DOHH2 (cell line): Measurements from ENCODE around the gene GLUD2.
"Not testable (repeated sequence)": the region's sequence is repeated elsewhere in the genome, so short reads cannot be mapped to it uniquely, and the experiment has no call there.

Experiments
- H3F3A ChIP-seq: fragments of 200-600 bp; sonication (generic), shearing (Covaris generic); 2 replicates; pipeline ENCODE4 v1.6.0; 2016; ENCODE audit warnings: antibody characterized with exemption, mild to moderate bottlenecking; ENCODE audit not compliant: control insufficient read depth, insufficient read depth
- H3K27ac ChIP-seq: fragments of 200-600 bp; sonication (generic); 2 replicates; pipeline ENCODE4 v1.5.1; 2014; ENCODE audit warnings: low read depth, mild to moderate bottlenecking, low read length, moderate library complexity
- H3K27me3 ChIP-seq: fragments of 200-600 bp; sonication (generic); 2 replicates; pipeline ENCODE4 v1.6.1; 2014; ENCODE audit warnings: mild to moderate bottlenecking, low read length, mixed read lengths; ENCODE audit not compliant: control insufficient read depth
- H3K36me3 ChIP-seq: fragments of 200-600 bp; sonication (generic); 2 replicates; pipeline ENCODE4 v1.6.1; 2014; ENCODE audit warnings: mild to moderate bottlenecking, low read length, moderate library complexity, mixed read lengths; ENCODE audit not compliant: control insufficient read depth
- H3K4me1 ChIP-seq: fragments of 200-600 bp; sonication (generic); 2 replicates; pipeline ENCODE4 v1.6.1; 2014; ENCODE audit warnings: mild to moderate bottlenecking, low read length, mixed read lengths; ENCODE audit not compliant: control insufficient read depth
- H3K4me2 ChIP-seq: fragments of 200-600 bp; sonication (generic); 2 replicates; pipeline ENCODE4 v1.6.0; 2014; ENCODE audit warnings: mild to moderate bottlenecking, low read length, moderate library complexity
- H3K4me3 ChIP-seq: fragments of 200-600 bp; sonication (generic); 2 replicates; pipeline ENCODE4 v1.5.1; 2014; ENCODE audit warnings: mild to moderate bottlenecking, low read length, mixed read lengths
- H3K79me2 ChIP-seq: fragments of 200-600 bp; sonication (generic); 2 replicates; pipeline ENCODE4 v1.6.1; 2014; ENCODE audit warnings: mild to moderate bottlenecking, low read length, mixed read lengths; ENCODE audit not compliant: control insufficient read depth
- H3K9me2 ChIP-seq: fragments of 200-600 bp; sonication (generic); replicated peaks from 2 replicates; pipeline ENCODE4 v1.6.1; 2014; ENCODE audit warnings: mild to moderate bottlenecking, low read length, mixed read lengths; ENCODE audit not compliant: control insufficient read depth
- H3K9me3 ChIP-seq: fragments of 200-600 bp; sonication (generic); 2 replicates; pipeline ENCODE4 v1.6.1; 2014; ENCODE audit warnings: antibody characterized with exemption, low read length, mixed read lengths; ENCODE audit not compliant: control insufficient read depth, insufficient read depth
- H4K20me1 ChIP-seq: fragments of 200-600 bp; sonication (generic); 2 replicates; pipeline ENCODE4 v1.6.0; 2014; ENCODE audit warnings: low read depth, mild to moderate bottlenecking, antibody characterized with exemption, low read length, moderate library complexity; ENCODE audit not compliant: control insufficient read depth, insufficient read depth
- EZH2phosphoT487 ChIP-seq: fragments of 200-600 bp; sonication (generic); IDR thresholded peaks from 2 replicates; pipeline ENCODE4 v1.6.1; 2017; ENCODE audit warnings: borderline replicate concordance, mild to moderate bottlenecking, antibody characterized with exemption, low read length, moderate library complexity, mixed read lengths
- TF ChIP-seq, protein P1 (sequence below): fragments of 200-600 bp; sonication (generic); IDR thresholded peaks from one replicate; pipeline ENCODE4 v1.5.1; 2014; ENCODE audit warnings: antibody characterized with exemption, mild to moderate bottlenecking, low read depth, low read length; ENCODE audit not compliant: poor library complexity, severe bottlenecking

The GLUD2 gene

DNA sequence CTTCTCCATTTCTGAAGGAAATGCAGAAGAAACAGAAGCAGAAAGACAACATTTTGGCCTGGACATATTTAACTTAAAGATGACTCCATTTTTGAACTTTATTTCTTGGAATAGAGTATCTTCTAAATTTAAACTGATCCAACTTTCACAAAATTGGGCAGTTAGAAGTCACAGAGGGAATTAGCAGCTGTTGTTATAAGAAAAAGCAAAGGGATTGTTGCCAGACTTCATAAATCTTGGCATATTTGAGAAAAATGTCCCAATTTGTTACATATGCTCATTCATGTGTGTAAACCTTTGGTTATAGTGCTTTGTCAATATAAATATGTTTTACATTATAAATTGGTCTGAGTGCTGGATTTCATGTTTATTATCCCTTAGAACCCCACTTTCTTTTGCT is 3.4 kb downstream of the GLUD2 start:
- H4K20me1 ChIP-seq, result no peaks in the 10 kb centered on the region
- H3K79me2 ChIP-seq, result no peaks in the 10 kb centered on the region
- H3K27ac ChIP-seq, result no peak overlapping the region
- no peaks in the 10 kb centered on the region for H3K4me1 ChIP-seq
- no peak for TF ChIP-seq EZH2phosphoT487
- TF ChIP-seq, protein P1, sequence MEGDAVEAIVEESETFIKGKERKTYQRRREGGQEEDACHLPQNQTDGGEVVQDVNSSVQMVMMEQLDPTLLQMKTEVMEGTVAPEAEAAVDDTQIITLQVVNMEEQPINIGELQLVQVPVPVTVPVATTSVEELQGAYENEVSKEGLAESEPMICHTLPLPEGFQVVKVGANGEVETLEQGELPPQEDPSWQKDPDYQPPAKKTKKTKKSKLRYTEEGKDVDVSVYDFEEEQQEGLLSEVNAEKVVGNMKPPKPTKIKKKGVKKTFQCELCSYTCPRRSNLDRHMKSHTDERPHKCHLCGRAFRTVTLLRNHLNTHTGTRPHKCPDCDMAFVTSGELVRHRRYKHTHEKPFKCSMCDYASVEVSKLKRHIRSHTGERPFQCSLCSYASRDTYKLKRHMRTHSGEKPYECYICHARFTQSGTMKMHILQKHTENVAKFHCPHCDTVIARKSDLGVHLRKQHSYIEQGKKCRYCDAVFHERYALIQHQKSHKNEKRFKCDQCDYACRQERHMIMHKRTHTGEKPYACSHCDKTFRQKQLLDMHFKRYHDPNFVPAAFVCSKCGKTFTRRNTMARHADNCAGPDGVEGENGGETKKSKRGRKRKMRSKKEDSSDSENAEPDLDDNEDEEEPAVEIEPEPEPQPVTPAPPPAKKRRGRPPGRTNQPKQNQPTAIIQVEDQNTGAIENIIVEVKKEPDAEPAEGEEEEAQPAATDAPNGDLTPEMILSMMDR, result no peak
- H3K36me3 ChIP-seq, result no peaks in the 10 kb centered on the region
- H3K4me2 ChIP-seq, result no peak overlapping the region
- H3K9me3 ChIP-seq, result no peaks in the 10 kb centered on the region
- no peaks in the 10 kb centered on the region for H3K9me2 ChIP-seq
- H3K27me3 ChIP-seq, result no peaks in the 10 kb centered on the region
- H3K4me3 ChIP-seq, result no peak overlapping the region
- no peaks in the 10 kb centered on the region for H3F3A ChIP-seq

DNA sequence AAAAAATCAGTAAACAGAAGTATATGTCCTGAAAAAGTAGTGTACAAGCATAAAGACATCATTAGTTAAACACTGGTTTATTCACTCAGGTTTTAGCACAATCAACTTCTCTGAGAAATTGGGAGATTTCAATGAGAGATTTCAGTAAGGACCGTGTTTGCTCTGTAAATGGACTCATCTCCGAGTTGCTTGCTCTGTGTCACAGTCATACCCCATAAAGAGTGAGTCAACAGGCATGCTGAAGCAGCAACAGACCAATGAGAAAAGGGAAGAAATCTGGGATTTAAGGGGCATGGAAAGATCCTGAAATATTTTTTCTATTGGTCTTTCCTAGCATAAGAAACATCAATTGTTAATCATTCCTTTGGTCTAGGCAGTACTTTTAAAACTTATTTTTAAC is 4.7 kb downstream of the GLUD2 start:
- no peaks in the 10 kb centered on the region for H3K9me2 ChIP-seq
- no peaks in the 10 kb centered on the region for H3F3A ChIP-seq
- no peaks in the 10 kb centered on the region for H3K27me3 ChIP-seq
- no peak overlapping the region for H3K27ac ChIP-seq
- H3K9me3 ChIP-seq, result no peaks in the 10 kb centered on the region
- no peaks in the 10 kb centered on the region for H3K79me2 ChIP-seq
- H3K4me2 ChIP-seq, result no peak overlapping the region
- no peaks in the 10 kb centered on the region for H4K20me1 ChIP-seq
- H3K36me3 ChIP-seq, result no peaks in the 10 kb centered on the region
- H3K4me1 ChIP-seq, result no peaks in the 10 kb centered on the region
- H3K4me3 ChIP-seq, result no peak overlapping the region
- TF ChIP-seq EZH2phosphoT487, result no peak
- TF ChIP-seq, protein P1, result no peak

DNA sequence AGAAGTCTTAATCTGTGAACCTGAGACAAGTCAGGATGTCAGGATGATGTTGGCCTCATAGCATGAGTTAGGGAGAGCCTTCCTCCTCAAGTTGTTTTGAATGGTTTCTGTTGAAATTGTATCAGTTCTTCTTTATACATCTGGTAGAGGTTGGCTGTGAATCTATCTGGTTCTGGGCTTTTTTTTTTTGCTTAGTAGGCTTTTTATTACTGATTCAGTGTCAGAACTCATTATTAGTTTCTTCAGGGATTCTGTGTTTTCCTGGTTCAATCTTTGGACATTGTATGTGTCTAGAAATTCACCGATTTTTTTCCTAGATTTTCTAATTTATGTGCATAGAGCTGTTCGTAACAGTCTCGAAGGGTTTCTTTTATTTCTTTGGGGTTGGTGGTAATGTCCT is 14.9 kb downstream of the GLUD2 start:
- no peak overlapping the region for H3K4me3 ChIP-seq
- no peaks in the 10 kb centered on the region for H3K36me3 ChIP-seq
- no peak overlapping the region for H3K4me2 ChIP-seq
- H3F3A ChIP-seq, result no peaks in the 10 kb centered on the region
- no peaks in the 10 kb centered on the region for H3K27me3 ChIP-seq
- no peaks in the 10 kb centered on the region for H3K79me2 ChIP-seq
- TF ChIP-seq EZH2phosphoT487, result no peak
- TF ChIP-seq, protein P1, result no peak
- no peaks in the 10 kb centered on the region for H4K20me1 ChIP-seq
- no peaks in the 10 kb centered on the region for H3K9me2 ChIP-seq
- no peak overlapping the region for H3K27ac ChIP-seq
- no peaks in the 10 kb centered on the region for H3K9me3 ChIP-seq
- H3K4me1 ChIP-seq, result no peaks in the 10 kb centered on the region

DNA sequence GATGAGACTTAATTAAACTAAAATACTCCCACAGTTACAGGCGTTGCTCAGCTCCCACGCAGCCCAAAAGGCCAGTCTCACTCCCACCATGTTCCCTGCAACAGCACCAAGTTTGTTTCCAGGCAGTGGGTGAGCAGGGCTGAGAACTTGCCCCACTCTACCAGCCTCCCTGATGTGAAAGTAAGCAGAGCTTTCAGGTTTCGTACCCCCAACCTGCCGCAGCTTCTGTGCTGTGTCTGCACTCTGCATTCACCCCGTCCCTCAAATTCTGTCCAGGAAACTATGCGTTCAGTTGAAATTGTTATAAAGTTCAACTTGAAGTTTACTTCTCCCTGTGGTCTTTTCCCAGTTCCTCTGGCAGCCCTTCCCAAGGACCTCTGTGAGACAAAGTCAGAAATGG is 17.2 kb downstream of the GLUD2 start:
- no peaks in the 10 kb centered on the region for H3K36me3 ChIP-seq
- no peak for TF ChIP-seq EZH2phosphoT487
- TF ChIP-seq, protein P1, result no peak
- no peaks in the 10 kb centered on the region for H4K20me1 ChIP-seq
- H3K9me2 ChIP-seq, result no peaks in the 10 kb centered on the region
- no peaks in the 10 kb centered on the region for H3K27me3 ChIP-seq
- no peaks in the 10 kb centered on the region for H3F3A ChIP-seq
- H3K4me3 ChIP-seq, result no peak overlapping the region
- H3K27ac ChIP-seq, result no peak overlapping the region
- no peaks in the 10 kb centered on the region for H3K79me2 ChIP-seq
- no peaks in the 10 kb centered on the region for H3K4me1 ChIP-seq
- H3K4me2 ChIP-seq, result no peak overlapping the region
- no peaks in the 10 kb centered on the region for H3K9me3 ChIP-seq

DNA sequence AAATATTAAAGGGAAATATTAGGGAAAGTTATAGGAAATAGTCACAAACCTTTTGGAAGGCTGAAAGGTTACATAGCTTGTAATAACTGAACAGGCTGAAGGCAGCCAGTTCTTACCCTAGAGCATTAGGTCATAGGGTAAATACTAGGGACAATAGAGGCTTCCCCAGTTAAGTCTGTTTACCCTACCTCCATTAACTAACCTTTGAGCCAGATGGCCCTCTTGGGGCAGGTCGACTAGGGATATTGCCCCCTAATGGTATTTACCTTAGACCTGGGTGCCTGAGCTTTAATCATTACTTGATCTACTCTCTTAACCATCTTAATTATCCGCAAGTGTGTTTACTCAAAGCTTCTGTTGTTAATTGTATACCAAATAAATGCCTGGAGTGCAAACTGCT is 36.8 kb downstream of the GLUD2 start:
- H3K36me3 ChIP-seq, result not testable (repeated sequence)

More for the DNA sequence above, 36.8 kb downstream of the GLUD2 start:
- H3K4me3 ChIP-seq, H3K4me1 ChIP-seq, H3K79me2 ChIP-seq, H3K4me2 ChIP-seq, H3F3A ChIP-seq, H4K20me1 ChIP-seq, H3K9me3 ChIP-seq, H3K27me3 ChIP-seq, H3K27ac ChIP-seq, H3K9me2 ChIP-seq: not testable (repeated sequence)
